Measurements from ENCODE around the gene MYO3B. TPM values are rescaled to one million over a fixed set of nuclear protein-coding genes. Genes with fewer than 3 reads are reported as not detected.

The MYO3B gene
- total and polyA plus RNA-seq, 2 donors from 2014 or later: 3.5 to 6.4 TPM

- H3K4me3 ChIP-seq (ENCODE audit: low read length in 3 of 3): no peak overlapping the region
- no peak for DNase-seq
- no peaks in the 10 kb centered on the region for H3K27me3 ChIP-seq (ENCODE audit: control insufficient read depth, insufficient read depth, low read length)
- H3K27ac ChIP-seq (ENCODE audit: low read depth in 2 of 2, low read length in 2 of 2): no peak overlapping the region
- TF ChIP-seq, protein P1, sequence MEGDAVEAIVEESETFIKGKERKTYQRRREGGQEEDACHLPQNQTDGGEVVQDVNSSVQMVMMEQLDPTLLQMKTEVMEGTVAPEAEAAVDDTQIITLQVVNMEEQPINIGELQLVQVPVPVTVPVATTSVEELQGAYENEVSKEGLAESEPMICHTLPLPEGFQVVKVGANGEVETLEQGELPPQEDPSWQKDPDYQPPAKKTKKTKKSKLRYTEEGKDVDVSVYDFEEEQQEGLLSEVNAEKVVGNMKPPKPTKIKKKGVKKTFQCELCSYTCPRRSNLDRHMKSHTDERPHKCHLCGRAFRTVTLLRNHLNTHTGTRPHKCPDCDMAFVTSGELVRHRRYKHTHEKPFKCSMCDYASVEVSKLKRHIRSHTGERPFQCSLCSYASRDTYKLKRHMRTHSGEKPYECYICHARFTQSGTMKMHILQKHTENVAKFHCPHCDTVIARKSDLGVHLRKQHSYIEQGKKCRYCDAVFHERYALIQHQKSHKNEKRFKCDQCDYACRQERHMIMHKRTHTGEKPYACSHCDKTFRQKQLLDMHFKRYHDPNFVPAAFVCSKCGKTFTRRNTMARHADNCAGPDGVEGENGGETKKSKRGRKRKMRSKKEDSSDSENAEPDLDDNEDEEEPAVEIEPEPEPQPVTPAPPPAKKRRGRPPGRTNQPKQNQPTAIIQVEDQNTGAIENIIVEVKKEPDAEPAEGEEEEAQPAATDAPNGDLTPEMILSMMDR (IDR thresholded peaks at IDR 0.05; ENCODE audit: borderline replicate concordance, extremely low read depth, insufficient read depth): no peak
- no peak for FAIRE-seq
- no peaks in the 10 kb centered on the region for H3K4me1 ChIP-seq (ENCODE audit: control insufficient read depth in 2 of 3, insufficient read depth in 2 of 3, low read depth in 1 of 3, low read length in 3 of 3)
- intact Hi-C loops (cut with DNase I): no loop called here
- H3K9me3 ChIP-seq (ENCODE audit: control insufficient read depth in 2 of 3, insufficient read depth in 1 of 3, low read length in 3 of 3): no peaks in the 10 kb centered on the region
- no peak overlapping the region for H3K9ac ChIP-seq (ENCODE audit: low read length in 3 of 3)
- no peaks in the 10 kb centered on the region for H3K36me3 ChIP-seq (ENCODE audit: control insufficient read depth in 2 of 3, insufficient read depth in 3 of 3, low read length in 3 of 3)
Measured at GRCh38 chr2:170249761-170250160, 71.8 kb downstream of the MYO3B start.

DNA sequence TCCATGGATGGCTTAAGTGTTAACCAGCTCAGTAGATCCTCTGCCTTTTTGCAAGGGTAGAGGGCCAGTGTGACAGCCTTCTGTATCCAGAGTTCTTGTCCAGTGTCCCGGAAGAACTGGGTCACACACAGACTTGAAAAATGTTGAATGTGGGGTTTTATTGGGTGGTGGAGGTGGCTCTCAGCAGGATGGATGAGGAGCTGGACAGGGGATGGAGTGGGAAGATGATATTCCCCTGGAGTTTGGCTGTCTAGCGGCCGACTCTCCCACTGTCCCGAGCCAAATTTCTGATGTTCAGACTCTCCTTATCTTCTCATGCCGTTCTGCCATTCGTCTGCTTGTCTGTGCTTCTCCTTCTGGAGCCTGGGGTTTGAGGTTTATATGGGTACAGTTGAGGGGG lies 72.6 kb downstream of the MYO3B start:
- Histone ChIP-seq H3K9me3 (ENCODE audit: control insufficient read depth in 2 of 3, insufficient read depth in 1 of 3, low read length in 3 of 3) (no peaks in the 10 kb centered on the region), H3K9ac (ENCODE audit: low read length in 3 of 3) (no peak overlapping the region), H3K27me3 (ENCODE audit: control insufficient read depth, insufficient read depth, low read length) (no peaks in the 10 kb centered on the region), H3K36me3 (ENCODE audit: control insufficient read depth in 2 of 3, insufficient read depth in 3 of 3, low read length in 3 of 3) (no peaks in the 10 kb centered on the region), H3K27ac (ENCODE audit: low read depth in 2 of 2, low read length in 2 of 2) (no peak overlapping the region), H3K4me1 (ENCODE audit: control insufficient read depth in 2 of 3, insufficient read depth in 2 of 3, low read depth in 1 of 3, low read length in 3 of 3) (no peaks in the 10 kb centered on the region), H3K4me3 (ENCODE audit: low read length in 3 of 3) (no peak overlapping the region)
- FAIRE-seq (no peak), DNase-seq (no peak)
- TF ChIP-seq, protein P1 (IDR thresholded peaks at IDR 0.05; ENCODE audit: borderline replicate concordance, extremely low read depth, insufficient read depth): no peak
- intact Hi-C loops (cut with DNase I): no loop called here

GRCh38 chr2:170252414-170252813 lies 74.5 kb downstream of the MYO3B start:
- FAIRE-seq (no peak), DNase-seq (no peak)
- Histone ChIP-seq H3K4me1 (ENCODE audit: control insufficient read depth in 2 of 3, insufficient read depth in 2 of 3, low read depth in 1 of 3, low read length in 3 of 3) (no peaks in the 10 kb centered on the region), H3K4me3 (ENCODE audit: low read length in 3 of 3) (no peak overlapping the region), H3K36me3 (ENCODE audit: control insufficient read depth in 2 of 3, insufficient read depth in 3 of 3, low read length in 3 of 3) (no peaks in the 10 kb centered on the region), H3K9me3 (ENCODE audit: control insufficient read depth in 2 of 3, insufficient read depth in 1 of 3, low read length in 3 of 3) (no peaks in the 10 kb centered on the region), H3K9ac (ENCODE audit: low read length in 3 of 3) (no peak overlapping the region), H3K27ac (ENCODE audit: low read depth in 2 of 2, low read length in 2 of 2) (no peak overlapping the region), H3K27me3 (ENCODE audit: control insufficient read depth, insufficient read depth, low read length) (no peaks in the 10 kb centered on the region)
- TF ChIP-seq, protein P1 (IDR thresholded peaks at IDR 0.05; ENCODE audit: borderline replicate concordance, extremely low read depth, insufficient read depth): no peak
- intact Hi-C loops (cut with DNase I): no loop called here

- TF ChIP-seq, protein P1 (IDR thresholded peaks at IDR 0.05; ENCODE audit: borderline replicate concordance, extremely low read depth, insufficient read depth): no peak
- no peak for DNase-seq
- no peaks in the 10 kb centered on the region for H3K4me1 ChIP-seq (ENCODE audit: control insufficient read depth in 2 of 3, insufficient read depth in 2 of 3, low read depth in 1 of 3, low read length in 3 of 3)
- H3K9ac ChIP-seq (ENCODE audit: low read length in 3 of 3): no peak overlapping the region
- H3K9me3 ChIP-seq (ENCODE audit: control insufficient read depth in 2 of 3, insufficient read depth in 1 of 3, low read length in 3 of 3): no peaks in the 10 kb centered on the region
- intact Hi-C loops (cut with DNase I): no loop called here
- H3K36me3 ChIP-seq (ENCODE audit: control insufficient read depth in 2 of 3, insufficient read depth in 3 of 3, low read length in 3 of 3): no peaks in the 10 kb centered on the region
- no peak overlapping the region for H3K4me3 ChIP-seq (ENCODE audit: low read length in 3 of 3)
- no peak for FAIRE-seq
- no peak overlapping the region for H3K27ac ChIP-seq (ENCODE audit: low read depth in 2 of 2, low read length in 2 of 2)
- no peaks in the 10 kb centered on the region for H3K27me3 ChIP-seq (ENCODE audit: control insufficient read depth, insufficient read depth, low read length)
Measured at GRCh38 chr2:170253721-170254230, 75.8 kb downstream of the MYO3B start.
